HUES64 (cell line): ENCODE measurements around the gene GOLGA6L25. TPM values are rescaled to one million over a fixed set of nuclear protein-coding genes. Genes with fewer than 3 reads are reported as not detected.
A peak's percentile ranks its signal among the peaks of the same experiment; 100 is the strongest.
"Not testable (repeated sequence)": the region's sequence is repeated elsewhere in the genome, so short reads cannot be mapped to it uniquely, and the experiment has no call there.

Experiments
- H3K27ac ChIP-seq: 2 replicates; pipeline ENCODE4 v1.7.0; 2013; ENCODE audit warnings: low read depth, low read length, inconsistent platforms
- H3K27me3 ChIP-seq: 2 replicates; pipeline ENCODE4 v1.6.1; 2013; ENCODE audit warnings: mild to moderate bottlenecking, low read length; ENCODE audit not compliant: insufficient read depth
- H3K36me3 ChIP-seq: 2 replicates; pipeline ENCODE4 v1.6.1; 2013; ENCODE audit warnings: mild to moderate bottlenecking, low read length; ENCODE audit not compliant: insufficient read depth
- H3K4me1 ChIP-seq: 2 replicates; pipeline ENCODE4 v1.6.1; 2013; ENCODE audit warnings: mild to moderate bottlenecking, low read length, moderate library complexity; ENCODE audit not compliant: insufficient read depth
- H3K4me3 ChIP-seq: 2 replicates; pipeline ENCODE4 v1.5.1; 2013; ENCODE audit warnings: mild to moderate bottlenecking, low read length, moderate library complexity
- H3K9ac ChIP-seq: 2 replicates; pipeline ENCODE4 v1.6.1; 2013; ENCODE audit warnings: mild to moderate bottlenecking, low read depth, low read length
- H3K9me3 ChIP-seq: 2 replicates; pipeline ENCODE4 v1.6.1; 2013; ENCODE audit warnings: low read depth, low read length; ENCODE audit not compliant: insufficient read depth
- WGBS: fragments of 150-250, 120-280 bp; methylation state at CpG from one replicate; pipeline ENCODE4 v1.1.7; 2013; ENCODE audit warnings: missing lambda C conversion rate; 5-methylcytosine and 5-hydroxymethylcytosine counted together
- polyA plus RNA-seq, 2 experiments: library from polyadenylated mRNA; stranded (reverse); fragments of 50-300 nt; gene quantifications; one replicate each; pipeline ENCODE4 v1.2.3, GENCODE V29; 2013

Gene GOLGA6L25
- not detected for polyA plus RNA-seq (2013, experiment 1 of 2)
- not detected for polyA plus RNA-seq (2013, experiment 2 of 2)

GRCh38 chr15:28553268-28553667, at the start of gene GOLGA6L25:
Gene GOLGA6L25 (plus strand): TSS chr15:28553568. CDS start chr15:28553629, 61 bp downstream.
- not testable (repeated sequence) for H3K9ac ChIP-seq, H3K9me3 ChIP-seq, H3K27me3 ChIP-seq, H3K4me1 ChIP-seq, H3K27ac ChIP-seq, H3K4me3 ChIP-seq, H3K36me3 ChIP-seq
- no CpG with 5 or more reads among the region's 7 CpGs for WGBS

DNA sequence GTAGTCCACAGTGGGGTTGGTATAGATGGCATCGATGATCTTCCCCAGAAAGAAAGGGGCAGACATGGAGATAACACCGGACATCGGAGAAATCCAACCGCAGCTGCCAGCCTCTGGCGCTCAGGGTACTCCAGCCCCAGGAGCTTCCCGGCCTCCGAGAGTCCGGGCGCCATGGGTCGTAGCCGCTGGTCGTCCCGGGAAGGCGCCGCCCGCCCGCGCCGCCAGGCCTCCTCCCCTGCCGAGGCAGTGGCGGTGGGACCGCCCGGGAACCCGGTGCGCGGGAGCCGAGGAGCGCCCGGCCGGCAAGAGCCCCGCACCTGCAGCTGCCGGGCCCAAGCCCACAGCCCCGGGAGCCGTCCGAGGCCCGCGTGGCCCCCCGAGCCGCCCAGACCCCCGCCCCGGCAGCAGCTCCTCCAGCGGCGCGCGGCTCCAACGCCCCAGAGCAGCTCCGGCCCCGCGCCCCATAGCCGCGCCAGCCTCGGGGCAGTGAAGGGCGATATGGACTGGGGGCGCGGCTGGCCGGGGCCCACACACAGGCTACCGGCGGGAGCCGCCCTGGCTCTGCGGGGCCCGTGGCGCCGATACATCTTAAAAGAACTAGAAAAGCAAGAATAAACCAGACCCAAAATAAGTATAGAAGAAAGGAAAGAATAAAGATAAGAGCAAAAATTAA, 45.0 kb upstream of the GOLGA6L25 start:
- not testable (repeated sequence) for H3K4me3 ChIP-seq, H3K36me3 ChIP-seq
- no CpG with 5 or more reads among the region's 63 CpGs for WGBS

GRCh38 chr15:28514128-28514527, 39.2 kb upstream of the GOLGA6L25 start:
- H3K4me1 ChIP-seq, H3K9me3 ChIP-seq, H3K27me3 ChIP-seq, H3K27ac ChIP-seq, H3K9ac ChIP-seq, H3K4me3 ChIP-seq, H3K36me3 ChIP-seq: not testable (repeated sequence)
- WGBS = 92% methylated on average over 6 of the region's 22 CpGs

More for the DNA sequence above, 45.0 kb upstream of the GOLGA6L25 start:
- H3K9me3 ChIP-seq, H3K9ac ChIP-seq, H3K27me3 ChIP-seq, H3K27ac ChIP-seq, H3K4me1 ChIP-seq: not testable (repeated sequence)

GRCh38 chr15:28515208-28515607, 38.2 kb upstream of the GOLGA6L25 start:
- WGBS = no CpG with 5 or more reads among the region's 11 CpGs
- not testable (repeated sequence) for H3K4me3 ChIP-seq, H3K36me3 ChIP-seq, H3K4me1 ChIP-seq, H3K27me3 ChIP-seq, H3K9ac ChIP-seq, H3K27ac ChIP-seq, H3K9me3 ChIP-seq

DNA sequence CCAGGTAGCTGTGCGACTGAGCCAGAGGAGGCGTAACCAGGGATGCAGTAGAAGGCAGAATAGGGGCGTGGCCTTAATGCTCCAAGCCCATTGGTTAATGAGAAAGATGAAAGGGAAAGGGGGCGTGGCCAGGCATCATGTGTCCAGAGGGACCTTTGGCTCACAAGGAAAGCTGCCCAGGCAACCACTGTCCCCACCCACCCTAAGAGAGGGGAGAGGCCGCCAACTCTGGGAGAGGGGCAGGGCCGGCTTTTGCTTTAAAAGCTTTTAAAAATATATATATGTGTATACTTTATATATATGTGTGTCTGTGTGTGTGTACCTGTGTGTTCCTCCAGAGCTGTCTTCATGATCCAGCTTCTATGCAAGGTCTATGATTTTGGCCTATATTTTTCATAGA, 20.4 kb upstream of the GOLGA6L25 start, which contains the start of gene GOLGA8G:
TSS of gene GOLGA8G (minus strand) at position 18 of the 400 bp plus-strand sequence. CDS start 62 bp downstream, outside the sequence.
- H3K4me1 ChIP-seq, H3K9ac ChIP-seq, H3K27ac ChIP-seq, H3K4me3 ChIP-seq, H3K27me3 ChIP-seq, H3K36me3 ChIP-seq, H3K9me3 ChIP-seq: not testable (repeated sequence)
- 100% methylated on average over 1 of the region's 6 CpGs for WGBS

GRCh38 chr15:28573351-28573750, 20.0 kb downstream of the GOLGA6L25 start:
- not testable (repeated sequence) for H3K27me3 ChIP-seq, H3K27ac ChIP-seq, H3K4me1 ChIP-seq, H3K9me3 ChIP-seq, H3K4me3 ChIP-seq, H3K9ac ChIP-seq, H3K36me3 ChIP-seq
- WGBS = 87% methylated on average over 6 of the region's 13 CpGs

- peak overlapping the region; percentile 31; the same call in 1 of the 2 replicates for H3K4me3 ChIP-seq
Measured at GRCh38 chr15:28588977-28589606, 35.7 kb downstream of the GOLGA6L25 start.

DNA sequence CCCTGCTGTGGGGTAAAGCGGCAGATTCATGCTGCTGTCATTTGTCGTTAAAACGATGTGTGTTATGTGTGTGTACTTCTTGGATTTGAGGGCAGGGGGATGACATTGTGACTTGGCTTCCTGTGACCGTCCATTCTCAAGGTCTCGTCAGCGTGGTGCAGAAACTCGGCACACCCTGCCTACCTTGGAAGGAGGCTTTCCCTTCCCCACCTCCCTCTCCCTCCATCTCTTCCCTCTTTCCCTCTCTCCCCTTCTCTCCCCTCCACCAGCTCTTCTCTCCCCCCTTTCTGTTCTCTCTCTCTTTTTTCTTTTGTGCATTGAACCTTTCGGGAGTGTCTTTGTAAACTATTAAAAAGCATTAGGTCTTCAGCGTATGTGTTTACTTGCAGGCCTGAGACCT, 36.4 kb downstream of the GOLGA6L25 start:
- not testable (repeated sequence) for H3K27ac ChIP-seq, H3K36me3 ChIP-seq, H3K9me3 ChIP-seq, H3K9ac ChIP-seq, H3K27me3 ChIP-seq, H3K4me1 ChIP-seq
- peak overlapping the region; percentile 47 for H3K4me3 ChIP-seq
- 0% methylated on average over 4 of the region's 9 CpGs for WGBS

More at GRCh38 chr15:28588977-28589606, 35.7 kb downstream of the GOLGA6L25 start:
- H3K4me1 ChIP-seq, H3K27ac ChIP-seq, H3K27me3 ChIP-seq, H3K9me3 ChIP-seq, H3K9ac ChIP-seq, H3K36me3 ChIP-seq: not testable (repeated sequence)
- WGBS = no CpG with 5 or more reads among the region's 72 CpGs

- not testable (repeated sequence) for H3K4me3 ChIP-seq, H3K9ac ChIP-seq, H3K27me3 ChIP-seq, H3K9me3 ChIP-seq, H3K36me3 ChIP-seq, H3K4me1 ChIP-seq, H3K27ac ChIP-seq
- WGBS = no CpG with 5 or more reads among the region's 3 CpGs
Measured at GRCh38 chr15:28592395-28592794, 39.0 kb downstream of the GOLGA6L25 start.

GRCh38 chr15:28593424-28594129, 40.2 kb downstream of the GOLGA6L25 start:
- H3K9ac ChIP-seq, H3K9me3 ChIP-seq, H3K4me1 ChIP-seq, H3K36me3 ChIP-seq, H3K27me3 ChIP-seq, H3K27ac ChIP-seq, H3K4me3 ChIP-seq: not testable (repeated sequence)
- WGBS = no CpG with 5 or more reads among the region's 5 CpGs

- H3K36me3 ChIP-seq, H3K4me1 ChIP-seq: not testable (repeated sequence)
- WGBS = no CpG with 5 or more reads among the region's 10 CpGs
Measured at GRCh38 chr15:28597471-28597870, 44.1 kb downstream of the GOLGA6L25 start.

More at GRCh38 chr15:28597471-28597870, 44.1 kb downstream of the GOLGA6L25 start:
- H3K9ac ChIP-seq, H3K27me3 ChIP-seq, H3K4me3 ChIP-seq, H3K9me3 ChIP-seq, H3K27ac ChIP-seq: not testable (repeated sequence)
